SK-N-MC (cell line): ENCODE measurements around the gene TRIM44.

Experiments used
- EZH2 ChIP-seq: fragments of 200-600 bp; sonication (generic); IDR thresholded peaks from one replicate; pipeline ENCODE4 v1.6.1; 2017; ENCODE audit warnings: antibody characterized with exemption
- FOXP2 ChIP-seq: optimal IDR thresholded peaks from 2 replicates; pipeline ENCODE3; 2011; ENCODE audit warnings: mild to moderate bottlenecking, moderate library complexity; ENCODE audit not compliant: insufficient read depth; ENCODE audit errors: extremely low read length, control extremely low read depth
- POLR2AphosphoS5 ChIP-seq: IDR thresholded peaks from 2 replicates; pipeline ENCODE4 v1.6.1; 2012; ENCODE audit warnings: mild to moderate bottlenecking, low read depth, low read length, borderline replicate concordance

DNA sequence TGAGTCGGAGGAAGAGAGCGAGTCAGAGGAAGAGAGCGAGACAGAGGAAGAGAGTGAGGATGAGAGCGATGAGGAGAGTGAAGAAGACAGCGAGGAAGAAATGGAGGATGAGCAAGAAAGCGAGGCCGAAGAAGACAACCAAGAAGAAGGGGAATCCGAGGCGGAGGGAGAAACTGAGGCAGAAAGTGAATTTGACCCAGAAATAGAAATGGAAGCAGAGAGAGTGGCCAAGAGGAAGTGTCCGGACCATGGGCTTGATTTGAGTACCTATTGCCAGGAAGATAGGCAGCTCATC, 780 bp downstream of the TRIM44 start:
- no peak for TF ChIP-seq EZH2
- TF ChIP-seq POLR2AphosphoS5: no peak
- no peak for TF ChIP-seq FOXP2
